LNCaP clone FGC (cell line): ENCODE results near the gene ATP2B2.

ENCODE experiments used
- DNase-seq: peaks from one replicate; pipeline ENCODE4 v3.0.0-alpha.2; 2011; ENCODE audit warnings: low read depth
- H3K4me3 ChIP-seq: 2 replicates; pipeline ENCODE4 v1.5.1; 2011; ENCODE audit warnings: mild to moderate bottlenecking, low read depth, low read length, control low read depth
- CTCF ChIP-seq: IDR thresholded peaks from 2 replicates; pipeline ENCODE4 v1.5.1; 2012; ENCODE audit warnings: mild to moderate bottlenecking; ENCODE audit not compliant: control insufficient read depth, insufficient read depth; ENCODE audit errors: extremely low read depth

ATP2B2 gene

GRCh38 chr3:10518506-10519150, 13.2 kb upstream of the ATP2B2 start:
- no peak for TF ChIP-seq CTCF
- H3K4me3 ChIP-seq = no peak overlapping the region
- no peak for DNase-seq

- no peak overlapping the region for H3K4me3 ChIP-seq
- DNase-seq = no peak
- no peak for TF ChIP-seq CTCF
Observed at GRCh38 chr3:10517627-10518026, 12.2 kb upstream of the ATP2B2 start.

GRCh38 chr3:10516544-10517452, 11.4 kb upstream of the ATP2B2 start:
- no peak for TF ChIP-seq CTCF

GRCh38 chr3:10515884-10516495, 10.6 kb upstream of the ATP2B2 start:
- H3K4me3 ChIP-seq = no peak overlapping the region
- DNase-seq = no peak
- TF ChIP-seq CTCF = peak; percentile 39

More at GRCh38 chr3:10516544-10517452, 11.4 kb upstream of the ATP2B2 start:
- DNase-seq = no peak
- H3K4me3 ChIP-seq = no peak overlapping the region

GRCh38 chr3:10515396-10515795, 10.0 kb upstream of the ATP2B2 start:
- no peak overlapping the region for H3K4me3 ChIP-seq
- no peak for DNase-seq
- no peak for TF ChIP-seq CTCF

GRCh38 chr3:10514407-10515069, 9.2 kb upstream of the ATP2B2 start:
- TF ChIP-seq CTCF = no peak
- H3K4me3 ChIP-seq = no peak overlapping the region
- no peak for DNase-seq
